ENCODE data around the gene RASSF6. TPM values are rescaled to one million over a fixed set of nuclear protein-coding genes. Genes with fewer than 3 reads are reported as not detected.
A peak's percentile ranks its signal among the peaks of the same experiment; 100 is the strongest.

Gene RASSF6
- total RNA-seq, 1 experiment from 2014 or later = 1.1 TPM

DNA sequence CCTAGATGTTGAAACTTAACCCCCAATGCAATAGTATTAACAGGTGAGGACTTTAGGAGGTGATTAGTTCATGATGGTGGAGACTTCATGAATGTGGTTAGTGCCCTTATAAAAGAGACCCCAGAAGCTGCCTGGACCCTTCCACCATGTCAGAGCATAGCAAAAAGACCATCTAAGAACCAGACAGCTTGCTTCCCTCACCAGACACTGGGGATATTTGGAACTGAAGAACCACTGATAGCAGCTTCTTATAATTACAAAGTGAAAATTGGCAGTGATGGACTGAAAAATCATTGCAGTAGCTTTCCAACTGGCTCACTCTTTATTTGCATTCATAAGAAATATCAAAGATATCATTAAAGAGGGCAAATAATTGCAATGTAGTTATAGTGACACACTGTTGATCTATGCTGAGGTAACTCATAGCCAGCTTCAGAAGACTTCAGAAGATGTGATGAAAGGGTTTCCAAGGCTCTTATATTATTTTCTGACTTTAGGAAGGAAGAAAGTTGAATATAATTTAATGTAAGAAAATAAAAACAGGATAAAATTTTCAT is 5.8 kb downstream of the RASSF6 start:
- peak; percentile 65 for ATAC-seq
- no peak overlapping the region for H2AFZ ChIP-seq (ENCODE audit: low read length)
- H3K9ac ChIP-seq (ENCODE audit: low read length) = no peak overlapping the region
- H3K4me3 ChIP-seq (ENCODE audit: low read length) = no peak overlapping the region
- no peaks in the 10 kb centered on the region for H3K36me3 ChIP-seq (ENCODE audit: low read depth, low read length)
- BruUV-seq (replicated peaks) = no TSS peak
- POLR2A ChIA-PET (ENCODE audit: unreplicated experiment) = interaction anchor here (0.7 kb wide), 1 partner anchor 14 kb away, joined by 3 read pairs; no protein-coding TSS in a partner anchor
- TF ChIP-seq, protein P1, sequence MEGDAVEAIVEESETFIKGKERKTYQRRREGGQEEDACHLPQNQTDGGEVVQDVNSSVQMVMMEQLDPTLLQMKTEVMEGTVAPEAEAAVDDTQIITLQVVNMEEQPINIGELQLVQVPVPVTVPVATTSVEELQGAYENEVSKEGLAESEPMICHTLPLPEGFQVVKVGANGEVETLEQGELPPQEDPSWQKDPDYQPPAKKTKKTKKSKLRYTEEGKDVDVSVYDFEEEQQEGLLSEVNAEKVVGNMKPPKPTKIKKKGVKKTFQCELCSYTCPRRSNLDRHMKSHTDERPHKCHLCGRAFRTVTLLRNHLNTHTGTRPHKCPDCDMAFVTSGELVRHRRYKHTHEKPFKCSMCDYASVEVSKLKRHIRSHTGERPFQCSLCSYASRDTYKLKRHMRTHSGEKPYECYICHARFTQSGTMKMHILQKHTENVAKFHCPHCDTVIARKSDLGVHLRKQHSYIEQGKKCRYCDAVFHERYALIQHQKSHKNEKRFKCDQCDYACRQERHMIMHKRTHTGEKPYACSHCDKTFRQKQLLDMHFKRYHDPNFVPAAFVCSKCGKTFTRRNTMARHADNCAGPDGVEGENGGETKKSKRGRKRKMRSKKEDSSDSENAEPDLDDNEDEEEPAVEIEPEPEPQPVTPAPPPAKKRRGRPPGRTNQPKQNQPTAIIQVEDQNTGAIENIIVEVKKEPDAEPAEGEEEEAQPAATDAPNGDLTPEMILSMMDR (conservative IDR thresholded peaks at IDR 0.05; ENCODE audit: low read depth, low read length) = no peak
- no peak for TF ChIP-seq EZH2phosphoT487 (IDR thresholded peaks at IDR 0.05; ENCODE audit: borderline replicate concordance, low read length)
- TF ChIP-seq EZH2 (IDR thresholded peaks at IDR 0.05; ENCODE audit: low read length, unreplicated experiment) = no peak
- H3F3A ChIP-seq (ENCODE audit: low read length, unreplicated experiment) = peaks cover 3% of the 10 kb centered on the region
- intact Hi-C loops (cut with micrococcal nuclease) = no loop called here
- DNase-seq = peak; percentile 16
- H4K20me1 ChIP-seq (ENCODE audit: low read length) = no peaks in the 10 kb centered on the region
- H3K4me2 ChIP-seq (ENCODE audit: low read length) = no peak overlapping the region
- H3K9me3 ChIP-seq (ENCODE audit: low read length) = no peaks in the 10 kb centered on the region
- CTCF ChIA-PET = no interaction called here
- H3K27ac ChIP-seq (ENCODE audit: low read length) = no peak overlapping the region
- no peaks in the 10 kb centered on the region; the same call in 1 of the 2 replicates for H3K9me2 ChIP-seq (replicated peaks; ENCODE audit: low read length)
- no peaks in the 10 kb centered on the region for H3K27me3 ChIP-seq (ENCODE audit: low read length)
- no peaks in the 10 kb centered on the region for H3K79me2 ChIP-seq (ENCODE audit: low read length)
- peaks cover 35% of the 10 kb centered on the region for H3K4me1 ChIP-seq (ENCODE audit: insufficient read depth, low read length)

DNA sequence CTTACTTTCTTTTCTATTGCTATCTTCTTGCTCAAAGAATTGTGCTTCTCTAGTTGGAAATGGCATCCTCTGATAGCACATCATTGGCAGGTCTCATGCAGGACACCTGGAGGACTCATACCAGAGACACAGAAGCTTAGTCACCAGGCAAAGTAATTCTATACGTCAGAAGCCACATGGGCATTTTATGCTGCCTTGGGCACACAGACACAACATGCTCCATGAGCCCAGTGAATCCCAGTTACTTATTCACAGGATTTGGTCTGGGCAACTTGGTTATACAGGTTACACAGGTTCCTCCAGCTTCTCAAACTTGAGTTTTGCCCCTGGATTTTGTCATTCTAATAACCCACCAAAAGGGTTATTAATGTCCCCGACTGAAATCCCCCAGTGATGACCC is 7.1 kb downstream of the RASSF6 start:
- intact Hi-C loops (cut with micrococcal nuclease) = no loop called here
- no peak overlapping the region for H2AFZ ChIP-seq (ENCODE audit: low read length)
- H3K27me3 ChIP-seq (ENCODE audit: low read length) = no peaks in the 10 kb centered on the region
- H4K20me1 ChIP-seq (ENCODE audit: low read length) = no peaks in the 10 kb centered on the region
- no peak overlapping the region for H3K4me3 ChIP-seq (ENCODE audit: low read length)
- TF ChIP-seq EZH2phosphoT487 (IDR thresholded peaks at IDR 0.05; ENCODE audit: borderline replicate concordance, low read length) (no peak), EZH2 (IDR thresholded peaks at IDR 0.05; ENCODE audit: low read length, unreplicated experiment) (no peak)
- TF ChIP-seq, protein P1 (conservative IDR thresholded peaks at IDR 0.05; ENCODE audit: low read depth, low read length) = no peak
- POLR2A ChIA-PET (ENCODE audit: unreplicated experiment) = no interaction called here
- no TSS peak for BruUV-seq (replicated peaks)
- no peaks in the 10 kb centered on the region for H3K9me3 ChIP-seq (ENCODE audit: low read length)
- H3K4me2 ChIP-seq (ENCODE audit: low read length) = peak overlapping the region; percentile 10; the same call in 1 of the 2 replicates
- CTCF ChIA-PET = no interaction called here
- H3K36me3 ChIP-seq (ENCODE audit: low read depth, low read length) = no peaks in the 10 kb centered on the region
- H3F3A ChIP-seq (ENCODE audit: low read length, unreplicated experiment) = peaks cover 3% of the 10 kb centered on the region
- no peaks in the 10 kb centered on the region; the same call in 1 of the 2 replicates for H3K9me2 ChIP-seq (replicated peaks; ENCODE audit: low read length)
- H3K9ac ChIP-seq (ENCODE audit: low read length) = no peak overlapping the region
- peak; percentile 88 for DNase-seq
- peaks cover 46% of the 10 kb centered on the region for H3K4me1 ChIP-seq (ENCODE audit: insufficient read depth, low read length)
- H3K27ac ChIP-seq (ENCODE audit: low read length) = peak overlapping the region; percentile 27
- peak; percentile 20; the same call in 1 of the 2 replicates for ATAC-seq
- H3K79me2 ChIP-seq (ENCODE audit: low read length) = no peaks in the 10 kb centered on the region

DNA sequence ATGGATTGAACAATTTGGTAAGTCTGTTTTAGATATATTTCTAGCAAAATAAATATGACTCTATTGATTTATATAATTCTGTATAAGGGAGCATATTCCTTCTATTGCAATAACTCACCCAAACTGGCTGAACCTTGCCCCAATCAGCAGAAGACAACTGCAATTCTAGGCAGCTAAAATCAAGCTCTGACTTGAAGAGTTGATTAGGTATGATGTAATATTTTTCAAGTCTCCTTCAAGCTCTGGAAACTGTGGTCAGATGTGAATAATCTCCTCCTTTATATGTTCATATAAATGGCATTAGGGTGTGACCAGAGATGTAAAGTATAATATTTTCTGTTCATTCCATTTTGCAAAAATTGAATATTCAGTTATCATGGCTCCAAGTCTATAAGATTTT is 8.2 kb downstream of the RASSF6 start:
- H3K4me3 ChIP-seq (ENCODE audit: low read length) = no peak overlapping the region
- H3F3A ChIP-seq (ENCODE audit: low read length, unreplicated experiment) = peaks cover 3% of the 10 kb centered on the region
- TF ChIP-seq EZH2phosphoT487 (IDR thresholded peaks at IDR 0.05; ENCODE audit: borderline replicate concordance, low read length) (no peak), EZH2 (IDR thresholded peaks at IDR 0.05; ENCODE audit: low read length, unreplicated experiment) (no peak)
- H2AFZ ChIP-seq (ENCODE audit: low read length) = no peak overlapping the region
- BruUV-seq (replicated peaks) = no TSS peak
- no peaks in the 10 kb centered on the region for H3K27me3 ChIP-seq (ENCODE audit: low read length)
- CTCF ChIA-PET = no interaction called here
- intact Hi-C loops (cut with micrococcal nuclease) = no loop called here
- H3K4me1 ChIP-seq (ENCODE audit: insufficient read depth, low read length) = peaks cover 55% of the 10 kb centered on the region
- no peaks in the 10 kb centered on the region for H3K36me3 ChIP-seq (ENCODE audit: low read depth, low read length)
- POLR2A ChIA-PET (ENCODE audit: unreplicated experiment) = no interaction called here
- H3K9me3 ChIP-seq (ENCODE audit: low read length) = no peaks in the 10 kb centered on the region
- H3K9me2 ChIP-seq (replicated peaks; ENCODE audit: low read length) = no peaks in the 10 kb centered on the region; the same call in 1 of the 2 replicates
- ATAC-seq = no peak
- no peak overlapping the region for H3K9ac ChIP-seq (ENCODE audit: low read length)
- no peaks in the 10 kb centered on the region for H3K79me2 ChIP-seq (ENCODE audit: low read length)
- no peaks in the 10 kb centered on the region for H4K20me1 ChIP-seq (ENCODE audit: low read length)
- no peak overlapping the region for H3K27ac ChIP-seq (ENCODE audit: low read length)
- peak; percentile 9 for DNase-seq
- no peak overlapping the region for H3K4me2 ChIP-seq (ENCODE audit: low read length)

All from PC-3 (cell line).